ENCODE data around the gene MTRF1.

The MTRF1 gene

DNA sequence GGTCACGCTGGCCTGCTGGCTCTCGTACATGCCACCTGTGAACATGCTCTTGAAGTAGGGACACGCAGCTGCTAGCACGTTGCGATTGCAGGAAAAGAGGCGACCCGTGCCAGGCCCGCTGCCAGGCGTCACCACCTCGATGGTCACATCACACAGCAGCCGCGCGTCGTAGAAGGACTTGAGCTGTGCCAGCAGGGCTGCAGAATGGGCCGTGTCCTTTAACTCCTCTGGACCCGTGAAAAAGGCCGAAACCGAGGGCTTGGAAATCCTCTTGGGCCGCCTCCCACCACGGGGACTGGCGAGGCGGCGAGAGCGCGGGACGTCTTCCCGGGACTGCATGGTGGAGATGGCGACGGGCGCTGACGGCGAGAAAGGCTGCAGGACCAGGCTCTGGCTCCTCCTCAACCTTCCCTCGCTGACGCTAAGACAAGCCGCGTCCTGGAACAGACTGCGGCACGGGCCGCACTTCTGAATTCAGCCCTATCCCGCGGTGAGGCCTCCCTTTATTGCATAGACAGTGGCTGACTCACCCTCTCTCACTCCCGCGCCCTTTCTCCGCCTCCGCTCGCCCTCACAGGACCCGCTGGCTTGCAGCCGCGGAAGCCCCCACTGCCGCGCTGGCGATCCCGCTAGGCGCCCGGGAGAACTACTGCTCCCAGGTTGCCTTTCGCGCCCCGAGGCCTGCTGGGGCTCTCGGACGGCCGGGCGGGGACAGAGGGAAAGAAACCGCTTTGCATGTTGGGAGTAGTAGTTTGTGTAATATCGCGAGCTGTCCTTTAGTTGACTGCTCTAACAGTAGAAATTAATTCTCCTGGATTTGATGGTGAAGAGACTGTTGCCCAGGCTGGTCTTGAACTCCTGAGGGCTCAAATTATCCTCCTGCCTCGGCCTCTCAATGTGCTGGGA is 69.2 kb downstream of the MTRF1 start, which contains the start of gene KBTBD7 (continued):
- TF ChIP-seq, protein P1, sequence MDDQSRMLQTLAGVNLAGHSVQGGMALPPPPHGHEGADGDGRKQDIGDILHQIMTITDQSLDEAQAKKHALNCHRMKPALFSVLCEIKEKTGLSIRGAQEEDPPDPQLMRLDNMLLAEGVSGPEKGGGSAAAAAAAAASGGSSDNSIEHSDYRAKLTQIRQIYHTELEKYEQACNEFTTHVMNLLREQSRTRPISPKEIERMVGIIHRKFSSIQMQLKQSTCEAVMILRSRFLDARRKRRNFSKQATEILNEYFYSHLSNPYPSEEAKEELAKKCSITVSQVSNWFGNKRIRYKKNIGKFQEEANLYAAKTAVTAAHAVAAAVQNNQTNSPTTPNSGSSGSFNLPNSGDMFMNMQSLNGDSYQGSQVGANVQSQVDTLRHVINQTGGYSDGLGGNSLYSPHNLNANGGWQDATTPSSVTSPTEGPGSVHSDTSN (CRISPR knock-in tag; IDR thresholded peaks at IDR 0.05): no peak
- no peak for TF ChIP-seq ZNF426 (tag by site-specific recombination; IDR thresholded peaks at IDR 0.05)
- TF ChIP-seq, protein P2, sequence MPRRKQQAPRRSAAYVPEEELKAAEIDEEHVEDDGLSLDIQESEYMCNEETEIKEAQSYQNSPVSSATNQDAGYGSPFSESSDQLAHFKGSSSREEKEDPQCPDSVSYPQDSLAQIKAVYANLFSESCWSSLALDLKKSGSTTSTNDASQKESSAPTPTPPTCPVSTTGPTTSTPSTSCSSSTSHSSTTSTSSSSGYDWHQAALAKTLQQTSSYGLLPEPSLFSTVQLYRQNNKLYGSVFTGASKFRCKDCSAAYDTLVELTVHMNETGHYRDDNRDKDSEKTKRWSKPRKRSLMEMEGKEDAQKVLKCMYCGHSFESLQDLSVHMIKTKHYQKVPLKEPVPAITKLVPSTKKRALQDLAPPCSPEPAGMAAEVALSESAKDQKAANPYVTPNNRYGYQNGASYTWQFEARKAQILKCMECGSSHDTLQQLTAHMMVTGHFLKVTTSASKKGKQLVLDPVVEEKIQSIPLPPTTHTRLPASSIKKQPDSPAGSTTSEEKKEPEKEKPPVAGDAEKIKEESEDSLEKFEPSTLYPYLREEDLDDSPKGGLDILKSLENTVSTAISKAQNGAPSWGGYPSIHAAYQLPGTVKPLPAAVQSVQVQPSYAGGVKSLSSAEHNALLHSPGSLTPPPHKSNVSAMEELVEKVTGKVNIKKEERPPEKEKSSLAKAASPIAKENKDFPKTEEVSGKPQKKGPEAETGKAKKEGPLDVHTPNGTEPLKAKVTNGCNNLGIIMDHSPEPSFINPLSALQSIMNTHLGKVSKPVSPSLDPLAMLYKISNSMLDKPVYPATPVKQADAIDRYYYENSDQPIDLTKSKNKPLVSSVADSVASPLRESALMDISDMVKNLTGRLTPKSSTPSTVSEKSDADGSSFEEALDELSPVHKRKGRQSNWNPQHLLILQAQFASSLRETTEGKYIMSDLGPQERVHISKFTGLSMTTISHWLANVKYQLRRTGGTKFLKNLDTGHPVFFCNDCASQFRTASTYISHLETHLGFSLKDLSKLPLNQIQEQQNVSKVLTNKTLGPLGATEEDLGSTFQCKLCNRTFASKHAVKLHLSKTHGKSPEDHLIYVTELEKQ (tag by site-specific recombination; IDR thresholded peaks at IDR 0.05; ENCODE audit: borderline replicate concordance): 0 out of 2 replicates have a peak, but pooled peaks have one; percentile 13
- TF ChIP-seq ZNF223 (tag by site-specific recombination; IDR thresholded peaks at IDR 0.05): no peak
- TF ChIP-seq, protein P3, sequence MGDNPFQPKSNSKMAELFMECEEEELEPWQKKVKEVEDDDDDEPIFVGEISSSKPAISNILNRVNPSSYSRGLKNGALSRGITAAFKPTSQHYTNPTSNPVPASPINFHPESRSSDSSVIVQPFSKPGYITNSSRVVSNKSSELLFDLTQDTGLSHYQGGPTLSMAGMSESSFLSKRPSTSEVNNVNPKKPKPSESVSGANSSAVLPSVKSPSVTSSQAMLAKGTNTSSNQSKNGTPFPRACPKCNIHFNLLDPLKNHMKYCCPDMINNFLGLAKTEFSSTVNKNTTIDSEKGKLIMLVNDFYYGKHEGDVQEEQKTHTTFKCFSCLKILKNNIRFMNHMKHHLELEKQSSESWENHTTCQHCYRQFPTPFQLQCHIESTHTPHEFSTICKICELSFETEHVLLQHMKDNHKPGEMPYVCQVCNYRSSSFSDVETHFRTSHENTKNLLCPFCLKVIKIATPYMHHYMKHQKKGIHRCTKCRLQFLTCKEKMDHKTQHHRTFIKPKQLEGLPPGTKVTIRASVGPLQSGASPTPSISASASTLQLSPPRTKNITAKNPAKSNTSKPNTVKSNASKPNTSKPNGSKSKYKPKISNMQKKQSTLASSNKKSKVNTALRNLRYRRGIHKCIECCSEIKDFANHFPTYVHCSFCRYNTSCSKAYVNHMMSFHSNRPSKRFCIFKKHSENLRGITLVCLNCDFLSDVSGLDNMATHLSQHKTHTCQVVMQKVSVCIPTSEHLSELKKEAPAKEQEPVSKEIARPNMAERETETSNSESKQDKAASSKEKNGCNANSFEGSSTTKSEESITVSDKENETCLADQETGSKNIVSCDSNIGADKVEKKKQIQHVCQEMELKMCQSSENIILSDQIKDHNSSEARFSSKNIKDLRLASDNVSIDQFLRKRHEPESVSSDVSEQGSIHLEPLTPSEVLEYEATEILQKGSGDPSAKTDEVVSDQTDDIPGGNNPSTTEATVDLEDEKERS (tag by site-specific recombination; IDR thresholded peaks at IDR 0.05): peak; percentile 11; the same call in 1 of the 2 replicates
- TF ChIP-seq ZNF24 (tag by site-specific recombination; IDR thresholded peaks at IDR 0.05): peak; percentile 95
- TF ChIP-seq ZNF514 (tag by site-specific recombination; IDR thresholded peaks at IDR 0.05): no peak
- no peak for TF ChIP-seq KLF9 (tag by site-specific recombination; IDR thresholded peaks at IDR 0.05; ENCODE audit: low read depth)
- no peak for TF ChIP-seq ZNF350 (tag by site-specific recombination; IDR thresholded peaks at IDR 0.05)
- TF ChIP-seq ZSCAN30 (tag by site-specific recombination; IDR thresholded peaks at IDR 0.05): peak; percentile 86
- peak; percentile 33; the same call in 1 of the 2 replicates for TF ChIP-seq ZNF596 (tag by site-specific recombination; IDR thresholded peaks at IDR 0.05)

DNA sequence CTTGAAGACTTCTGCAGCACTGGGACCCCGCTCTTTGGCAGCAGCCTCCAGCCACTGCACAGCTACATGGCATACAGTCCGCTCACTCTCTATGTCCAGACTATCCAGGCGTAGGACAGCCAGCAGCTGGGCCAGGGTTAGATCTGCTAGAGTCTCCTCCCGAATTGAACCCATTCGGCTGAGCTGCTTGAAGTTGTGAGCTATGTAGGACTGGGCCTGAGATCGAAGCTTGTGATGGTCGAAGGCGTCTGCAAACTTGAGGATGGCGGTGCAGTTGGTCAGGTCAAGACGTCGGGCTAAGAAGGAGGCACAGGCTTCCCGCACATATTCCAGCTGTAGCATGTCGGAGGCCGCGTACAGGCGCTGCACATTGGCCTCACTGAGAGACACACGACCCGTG is 69.9 kb downstream of the MTRF1 start:
- Histone ChIP-seq H3K4me1 (ENCODE audit: control insufficient read depth, insufficient read depth, low read length) (no peaks in the 10 kb centered on the region), H3K9me3 (ENCODE audit: control insufficient read depth, insufficient read depth, low read depth, low read length) (no peaks in the 10 kb centered on the region), H3K36me3 (ENCODE audit: control insufficient read depth in 2 of 2, insufficient read depth in 1 of 2, low read length in 2 of 2) (peaks cover 0 to 9% of the 10 kb centered on the region in 2 experiments; a peak in 1 of 3 replicates), H3K27ac (ENCODE audit: extremely low read depth, low read depth, low read length) (peak overlapping the region; percentile 85; the same call in 1 of the 2 replicates), H3K4me3 (ENCODE audit: low read depth, low read length) (no peak overlapping the region)
- TF ChIP-seq ZNF830 (tag by site-specific recombination; IDR thresholded peaks at IDR 0.05; ENCODE audit: low read depth) (no peak), ZNF426 (tag by site-specific recombination; IDR thresholded peaks at IDR 0.05) (no peak), ZNF416 (tag by site-specific recombination; IDR thresholded peaks at IDR 0.05) (no peak), ZNF544 (tag by site-specific recombination; IDR thresholded peaks at IDR 0.05) (no peak), HOXD13 (CRISPR knock-in tag; IDR thresholded peaks at IDR 0.05; ENCODE audit: borderline replicate concordance) (no peak), PRDM1 (tag by site-specific recombination; IDR thresholded peaks at IDR 0.05) (no peak), ZNF777 (tag by site-specific recombination; IDR thresholded peaks at IDR 0.05; ENCODE audit: borderline replicate concordance) (no peak)
- TF ChIP-seq, protein P4, sequence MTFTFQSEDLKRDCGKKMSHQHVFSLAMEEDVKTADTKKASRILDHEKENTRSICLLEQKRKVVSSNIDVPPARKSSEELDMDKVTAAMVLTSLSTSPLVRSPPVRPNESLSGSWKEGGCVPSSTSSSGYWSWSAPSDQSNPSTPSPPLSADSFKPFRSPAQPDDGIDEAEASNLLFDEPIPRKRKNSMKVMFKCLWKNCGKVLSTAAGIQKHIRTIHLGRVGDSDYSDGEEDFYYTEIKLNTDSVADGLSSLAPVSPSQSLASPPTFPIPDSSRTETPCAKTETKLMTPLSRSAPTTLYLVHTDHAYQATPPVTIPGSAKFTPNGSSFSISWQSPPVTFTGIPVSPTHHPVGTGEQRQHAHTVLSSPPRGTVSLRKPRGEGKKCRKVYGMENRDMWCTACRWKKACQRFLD (tag by site-specific recombination; IDR thresholded peaks at IDR 0.05): no peak
- TF ChIP-seq, protein P5, sequence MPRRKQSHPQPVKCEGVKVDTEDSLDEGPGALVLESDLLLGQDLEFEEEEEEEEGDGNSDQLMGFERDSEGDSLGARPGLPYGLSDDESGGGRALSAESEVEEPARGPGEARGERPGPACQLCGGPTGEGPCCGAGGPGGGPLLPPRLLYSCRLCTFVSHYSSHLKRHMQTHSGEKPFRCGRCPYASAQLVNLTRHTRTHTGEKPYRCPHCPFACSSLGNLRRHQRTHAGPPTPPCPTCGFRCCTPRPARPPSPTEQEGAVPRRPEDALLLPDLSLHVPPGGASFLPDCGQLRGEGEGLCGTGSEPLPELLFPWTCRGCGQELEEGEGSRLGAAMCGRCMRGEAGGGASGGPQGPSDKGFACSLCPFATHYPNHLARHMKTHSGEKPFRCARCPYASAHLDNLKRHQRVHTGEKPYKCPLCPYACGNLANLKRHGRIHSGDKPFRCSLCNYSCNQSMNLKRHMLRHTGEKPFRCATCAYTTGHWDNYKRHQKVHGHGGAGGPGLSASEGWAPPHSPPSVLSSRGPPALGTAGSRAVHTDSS (tag by site-specific recombination; IDR thresholded peaks at IDR 0.05): no peak
- CTCF ChIA-PET: no interaction called here
- POLR2A ChIA-PET: no interaction called here

Data from HEK293 (cell line).